ENCODE results near the gene ZNF76. TPM values are rescaled to one million over a fixed set of nuclear protein-coding genes. Genes with fewer than 3 reads are reported as not detected.

ZNF76 gene
- polyA plus RNA-seq, 1 of the 3 experiments (the other 2 are of a cell fraction) = 19.7 TPM

DNA sequence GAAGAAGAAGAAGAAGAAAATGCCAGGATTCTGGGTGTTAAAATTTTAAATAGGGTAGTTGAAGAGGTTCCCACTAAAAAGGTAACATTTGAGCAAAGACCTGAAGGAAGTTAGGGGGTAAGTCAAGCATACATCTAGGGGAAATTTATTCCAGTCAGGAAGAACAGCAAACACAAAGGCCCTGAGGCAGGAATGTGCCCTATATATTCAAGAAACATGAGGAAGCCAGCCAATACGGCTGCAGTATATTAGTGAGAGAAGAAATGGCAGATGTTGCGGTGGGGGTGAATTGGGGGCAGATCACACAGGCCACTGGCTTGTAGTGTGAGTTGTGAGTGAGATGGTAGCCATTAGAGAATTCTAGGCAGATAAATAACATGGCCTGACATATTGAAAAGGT, 6.0 kb downstream of the ZNF76 start:
- Histone ChIP-seq H3K9ac (no peak overlapping the region), H3K4me3 (ENCODE audit: low read depth in 2 of 2, low read length in 1 of 2) (no peak overlapping the region), H3K4me1 (ENCODE audit: control insufficient read depth in 1 of 2, insufficient read depth in 2 of 2, low read depth in 1 of 2, low read length in 1 of 2) (peaks cover 5 to 7% of the 10 kb centered on the region in 2 experiments; a peak in 2 of 4 replicates), H3K9me2 (no peaks in the 10 kb centered on the region), H3K27ac (ENCODE audit: low read depth in 2 of 2, low read length in 1 of 2) (no peak overlapping the region), H3K79me2 (ENCODE audit: insufficient read depth) (peaks cover 20% of the 10 kb centered on the region; the same call in 1 of the 2 replicates), H3K9me3 (no peaks in the 10 kb centered on the region), H3F3A (replicated peaks; ENCODE audit: insufficient read depth) (peaks cover under 1% of the 10 kb centered on the region), H3K36me3 (replicated peaks in 1 of 2; ENCODE audit: control insufficient read depth in 1 of 2, insufficient read depth in 2 of 2, low read length in 1 of 2) (peaks cover 0 to 1% of the 10 kb centered on the region in 2 experiments), H4K20me1 (ENCODE audit: insufficient read depth) (no peaks in the 10 kb centered on the region), H2AFZ (ENCODE audit: low read depth) (no peak overlapping the region), H3K27me3 (ENCODE audit: insufficient read depth) (no peaks in the 10 kb centered on the region), H3K4me2 (no peak overlapping the region)
- DNase-seq = no peak
- TF ChIP-seq SMC3 (IDR thresholded peaks at IDR 0.05; ENCODE audit: low read depth, low read length) (no peak), CHD2 (IDR thresholded peaks at IDR 0.05; ENCODE audit: low read length, partially characterized antibody) (no peak), SIN3A (IDR thresholded peaks at IDR 0.05; ENCODE audit: borderline replicate concordance, low read depth, low read length) (no peak)
- TF ChIP-seq, protein P1, sequence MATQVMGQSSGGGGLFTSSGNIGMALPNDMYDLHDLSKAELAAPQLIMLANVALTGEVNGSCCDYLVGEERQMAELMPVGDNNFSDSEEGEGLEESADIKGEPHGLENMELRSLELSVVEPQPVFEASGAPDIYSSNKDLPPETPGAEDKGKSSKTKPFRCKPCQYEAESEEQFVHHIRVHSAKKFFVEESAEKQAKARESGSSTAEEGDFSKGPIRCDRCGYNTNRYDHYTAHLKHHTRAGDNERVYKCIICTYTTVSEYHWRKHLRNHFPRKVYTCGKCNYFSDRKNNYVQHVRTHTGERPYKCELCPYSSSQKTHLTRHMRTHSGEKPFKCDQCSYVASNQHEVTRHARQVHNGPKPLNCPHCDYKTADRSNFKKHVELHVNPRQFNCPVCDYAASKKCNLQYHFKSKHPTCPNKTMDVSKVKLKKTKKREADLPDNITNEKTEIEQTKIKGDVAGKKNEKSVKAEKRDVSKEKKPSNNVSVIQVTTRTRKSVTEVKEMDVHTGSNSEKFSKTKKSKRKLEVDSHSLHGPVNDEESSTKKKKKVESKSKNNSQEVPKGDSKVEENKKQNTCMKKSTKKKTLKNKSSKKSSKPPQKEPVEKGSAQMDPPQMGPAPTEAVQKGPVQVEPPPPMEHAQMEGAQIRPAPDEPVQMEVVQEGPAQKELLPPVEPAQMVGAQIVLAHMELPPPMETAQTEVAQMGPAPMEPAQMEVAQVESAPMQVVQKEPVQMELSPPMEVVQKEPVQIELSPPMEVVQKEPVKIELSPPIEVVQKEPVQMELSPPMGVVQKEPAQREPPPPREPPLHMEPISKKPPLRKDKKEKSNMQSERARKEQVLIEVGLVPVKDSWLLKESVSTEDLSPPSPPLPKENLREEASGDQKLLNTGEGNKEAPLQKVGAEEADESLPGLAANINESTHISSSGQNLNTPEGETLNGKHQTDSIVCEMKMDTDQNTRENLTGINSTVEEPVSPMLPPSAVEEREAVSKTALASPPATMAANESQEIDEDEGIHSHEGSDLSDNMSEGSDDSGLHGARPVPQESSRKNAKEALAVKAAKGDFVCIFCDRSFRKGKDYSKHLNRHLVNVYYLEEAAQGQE (IDR thresholded peaks at IDR 0.05; ENCODE audit: low read depth, low read length) = no peak
- 86% methylated on average over 2 of the region's 2 CpGs for WGBS (ENCODE audit: low lambda C conversion rate)
- ChIA-PET CTCF (interaction anchor here (1.2 to 2.0 kb wide), 2 partner anchors 14 to 25 kb away, joined by 4 to 5 read pairs; no protein-coding TSS in a partner anchor), POLR2A (interaction anchor here (0.7 kb wide), 1 partner anchor 1572 kb away, joined by 4 read pairs; no protein-coding TSS in a partner anchor)

DNA sequence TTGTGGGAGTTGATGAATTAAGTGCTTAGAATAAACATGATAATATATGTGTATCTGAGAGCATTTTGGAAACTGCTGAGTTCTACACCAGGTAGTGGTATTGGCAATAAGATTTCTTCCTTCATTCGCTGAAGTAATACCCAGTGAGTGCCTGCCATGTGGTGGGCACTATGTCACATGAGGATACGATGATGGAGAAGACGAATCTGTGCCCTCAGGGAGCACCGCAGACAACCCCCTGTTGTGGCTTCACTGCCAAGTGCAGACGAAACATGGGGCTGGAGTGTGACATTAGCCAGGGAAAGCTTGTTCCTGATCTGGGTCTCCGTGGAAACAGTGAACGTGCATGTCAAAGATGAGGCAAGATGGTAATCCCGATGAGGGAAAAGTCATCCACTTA, 7.9 kb downstream of the ZNF76 start:
- H3K4me2 ChIP-seq = no peak overlapping the region
- H3K79me2 ChIP-seq (ENCODE audit: insufficient read depth) = peaks cover 12% of the 10 kb centered on the region; the same call in 1 of the 2 replicates
- H3K9ac ChIP-seq = no peak overlapping the region
- ChIA-PET POLR2A (interaction anchor here (1.2 kb wide), 1 partner anchor 8 kb away, joined by 4 read pairs; the partner anchor contains the start of gene ZNF76), CTCF (interaction anchor here (1.2 to 2.9 kb wide), 2 partner anchors 26 kb away, joined by 5 to 12 read pairs; no protein-coding TSS in a partner anchor)
- no peak overlapping the region for H3K4me3 ChIP-seq (ENCODE audit: low read depth in 2 of 2, low read length in 1 of 2)
- no peaks in the 10 kb centered on the region for H3K9me3 ChIP-seq
- no peak overlapping the region for H3K27ac ChIP-seq (ENCODE audit: low read depth in 2 of 2, low read length in 1 of 2)
- peaks cover 0 to 6% of the 10 kb centered on the region in 2 experiments for H3K36me3 ChIP-seq (replicated peaks in 1 of 2; ENCODE audit: control insufficient read depth in 1 of 2, insufficient read depth in 2 of 2, low read length in 1 of 2)
- no peak overlapping the region for H2AFZ ChIP-seq (ENCODE audit: low read depth)
- WGBS (ENCODE audit: low lambda C conversion rate) = 91% methylated on average over 8 of the region's 8 CpGs
- TF ChIP-seq POLR2AphosphoS5 (IDR thresholded peaks at IDR 0.05; ENCODE audit: low read depth, low read length) (no peak), FOXM1 (IDR thresholded peaks at IDR 0.05; ENCODE audit: low read depth) (no peak)
- TF ChIP-seq, protein P2, sequence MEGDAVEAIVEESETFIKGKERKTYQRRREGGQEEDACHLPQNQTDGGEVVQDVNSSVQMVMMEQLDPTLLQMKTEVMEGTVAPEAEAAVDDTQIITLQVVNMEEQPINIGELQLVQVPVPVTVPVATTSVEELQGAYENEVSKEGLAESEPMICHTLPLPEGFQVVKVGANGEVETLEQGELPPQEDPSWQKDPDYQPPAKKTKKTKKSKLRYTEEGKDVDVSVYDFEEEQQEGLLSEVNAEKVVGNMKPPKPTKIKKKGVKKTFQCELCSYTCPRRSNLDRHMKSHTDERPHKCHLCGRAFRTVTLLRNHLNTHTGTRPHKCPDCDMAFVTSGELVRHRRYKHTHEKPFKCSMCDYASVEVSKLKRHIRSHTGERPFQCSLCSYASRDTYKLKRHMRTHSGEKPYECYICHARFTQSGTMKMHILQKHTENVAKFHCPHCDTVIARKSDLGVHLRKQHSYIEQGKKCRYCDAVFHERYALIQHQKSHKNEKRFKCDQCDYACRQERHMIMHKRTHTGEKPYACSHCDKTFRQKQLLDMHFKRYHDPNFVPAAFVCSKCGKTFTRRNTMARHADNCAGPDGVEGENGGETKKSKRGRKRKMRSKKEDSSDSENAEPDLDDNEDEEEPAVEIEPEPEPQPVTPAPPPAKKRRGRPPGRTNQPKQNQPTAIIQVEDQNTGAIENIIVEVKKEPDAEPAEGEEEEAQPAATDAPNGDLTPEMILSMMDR (IDR thresholded peaks at IDR 0.05) = no peak
- no peaks in the 10 kb centered on the region for H3K9me2 ChIP-seq
- H3K27me3 ChIP-seq (ENCODE audit: insufficient read depth) = no peaks in the 10 kb centered on the region
- H3K4me1 ChIP-seq (ENCODE audit: control insufficient read depth in 1 of 2, insufficient read depth in 2 of 2, low read depth in 1 of 2, low read length in 1 of 2) = peaks cover 0 to 4% of the 10 kb centered on the region in 2 experiments; a peak in 1 of 4 replicates
- no peaks in the 10 kb centered on the region for H3F3A ChIP-seq (replicated peaks; ENCODE audit: insufficient read depth)
- no peaks in the 10 kb centered on the region for H4K20me1 ChIP-seq (ENCODE audit: insufficient read depth)
- DNase-seq = no peak

All from SK-N-SH (cell line).